ENCODE measurements around the gene CPLX1. TPM values are rescaled to one million over a fixed set of nuclear protein-coding genes. Genes with fewer than 3 reads are reported as not detected.

The CPLX1 gene
- total RNA-seq, 1 experiment from 2014 or later = 3.1 TPM

DNA sequence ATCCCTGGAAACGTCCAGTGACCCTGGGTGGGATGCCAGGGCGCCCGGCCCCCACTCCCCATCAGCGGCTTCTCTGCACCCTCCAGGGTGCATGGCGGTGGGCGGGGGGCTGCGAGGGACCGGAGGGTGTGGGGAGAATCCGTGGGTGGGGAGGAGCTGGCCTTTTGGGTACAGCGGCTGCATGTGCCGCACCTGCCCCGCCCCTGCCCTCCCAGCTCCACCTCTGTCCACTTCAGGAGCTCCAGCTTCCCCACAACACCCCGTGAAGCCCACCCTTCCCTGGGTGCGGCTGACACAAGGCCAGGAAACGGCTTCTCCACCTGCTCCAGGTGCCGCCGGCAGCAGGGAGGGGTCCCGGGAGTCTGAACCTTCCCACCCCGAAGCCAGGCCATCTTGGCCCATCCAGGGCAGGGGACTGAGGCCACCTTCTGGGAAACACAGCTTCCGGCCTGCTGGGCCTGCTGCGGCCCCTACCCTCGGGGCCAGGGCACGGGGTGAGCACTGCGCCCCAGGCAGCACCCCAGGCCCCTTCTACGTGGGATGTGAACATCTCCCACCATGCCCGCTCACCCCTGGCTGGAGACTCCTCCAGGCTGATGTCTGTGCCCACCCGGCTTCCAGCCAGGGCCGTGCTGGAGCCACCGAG, 34.6 kb downstream of the CPLX1 start:
- Histone ChIP-seq H3K9me2 (replicated peaks; ENCODE audit: insufficient read depth, low read length) (no peaks in the 10 kb centered on the region), H3K79me2 (ENCODE audit: low read length) (no peaks in the 10 kb centered on the region), H3K27me3 (ENCODE audit: low read length) (no peaks in the 10 kb centered on the region), H3K9ac (ENCODE audit: low read length) (peak overlapping the region; percentile 70; the same call in 1 of the 2 replicates), H3K4me1 (ENCODE audit: low read length) (peaks cover 49% of the 10 kb centered on the region), H2AFZ (ENCODE audit: low read length) (no peak overlapping the region), H4K20me1 (ENCODE audit: insufficient read depth, low read depth, low read length) (no peaks in the 10 kb centered on the region), H3K9me3 (ENCODE audit: low read length) (no peaks in the 10 kb centered on the region), H3K36me3 (ENCODE audit: insufficient read depth, low read length) (no peaks in the 10 kb centered on the region), H3K27ac (ENCODE audit: low read length) (no peak overlapping the region), H3K4me3 (ENCODE audit: low read length) (peak overlapping the region; percentile 66; the same call in 1 of the 2 replicates), H3K4me2 (ENCODE audit: low read depth, low read length, poor library complexity, severe bottlenecking) (peak overlapping the region; percentile 86)
- no peak for DNase-seq

DNA sequence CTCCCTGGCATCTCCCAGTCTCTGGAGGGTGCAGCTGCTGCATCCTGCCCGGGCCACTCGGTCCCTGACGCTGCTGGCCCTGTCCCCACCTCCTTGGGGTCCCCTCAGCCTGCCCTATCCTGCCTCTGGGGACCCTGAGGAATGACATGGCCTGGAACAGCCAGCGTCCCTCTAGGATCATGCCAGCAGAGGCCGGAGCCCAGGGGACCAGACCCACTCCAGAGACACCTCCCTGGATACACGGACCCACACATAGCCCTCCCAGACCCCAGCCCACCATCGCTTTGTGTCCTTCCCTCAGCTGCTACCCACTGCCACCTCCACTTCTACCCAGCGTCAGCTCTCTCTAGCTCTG, 35.5 kb downstream of the CPLX1 start:
- no peak overlapping the region for H3K27ac ChIP-seq (ENCODE audit: low read length)
- H3K4me3 ChIP-seq (ENCODE audit: low read length) = no peak overlapping the region
- H3K79me2 ChIP-seq (ENCODE audit: low read length) = no peaks in the 10 kb centered on the region
- H3K27me3 ChIP-seq (ENCODE audit: low read length) = no peaks in the 10 kb centered on the region
- no peak overlapping the region for H3K4me2 ChIP-seq (ENCODE audit: low read depth, low read length, poor library complexity, severe bottlenecking)
- H3K36me3 ChIP-seq (ENCODE audit: insufficient read depth, low read length) = no peaks in the 10 kb centered on the region
- no peaks in the 10 kb centered on the region for H4K20me1 ChIP-seq (ENCODE audit: insufficient read depth, low read depth, low read length)
- H3K9me3 ChIP-seq (ENCODE audit: low read length) = no peaks in the 10 kb centered on the region
- H3K9me2 ChIP-seq (replicated peaks; ENCODE audit: insufficient read depth, low read length) = no peaks in the 10 kb centered on the region
- no peak overlapping the region for H2AFZ ChIP-seq (ENCODE audit: low read length)
- H3K4me1 ChIP-seq (ENCODE audit: low read length) = peaks cover 40% of the 10 kb centered on the region
- DNase-seq = no peak
- H3K9ac ChIP-seq (ENCODE audit: low read length) = no peak overlapping the region

DNA sequence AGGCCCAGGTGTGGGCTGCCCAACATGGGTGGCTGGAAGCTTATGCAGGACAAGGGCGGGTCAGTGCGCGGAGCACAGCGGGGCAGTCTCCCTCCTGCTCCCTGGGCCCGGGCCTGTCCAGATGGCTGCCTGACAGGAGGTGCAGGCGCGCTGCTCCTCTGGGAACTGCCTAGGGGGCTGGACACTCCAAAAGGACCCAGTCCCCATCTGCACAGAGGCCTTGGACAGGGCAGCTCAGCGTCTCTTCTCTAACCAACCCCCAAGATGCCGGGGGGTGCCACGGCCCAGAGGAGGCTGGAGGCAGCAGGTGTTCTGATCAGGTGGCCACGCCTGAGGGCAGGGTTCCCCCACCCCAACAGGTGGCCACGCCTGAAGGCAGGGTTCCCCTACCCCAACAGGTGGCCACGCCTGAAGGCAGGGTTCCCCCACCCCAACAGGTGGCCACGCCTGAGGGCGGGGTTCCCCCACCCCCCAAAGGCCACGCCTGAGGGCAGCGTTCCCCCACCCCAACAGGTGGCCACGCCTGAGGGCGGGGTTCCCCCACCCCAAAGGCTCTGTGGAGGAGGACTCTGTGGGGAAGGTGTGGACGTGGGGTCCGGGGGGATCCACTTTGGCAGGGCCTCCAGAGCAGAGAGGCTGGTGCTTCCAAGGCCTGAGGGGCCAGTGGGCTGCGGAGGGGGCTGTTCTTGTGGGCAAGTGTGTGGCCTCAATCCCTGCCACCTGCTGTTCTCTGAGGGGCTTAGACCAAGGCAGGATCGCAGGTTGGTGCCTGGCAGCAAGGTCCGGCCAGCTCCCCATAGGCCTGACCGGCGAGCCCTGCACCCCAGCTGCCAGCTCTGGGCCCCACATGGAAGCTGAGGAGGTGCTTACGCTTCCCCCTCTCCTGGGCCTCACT, 36.1 kb downstream of the CPLX1 start:
- no peak overlapping the region for H3K4me2 ChIP-seq (ENCODE audit: low read depth, low read length, poor library complexity, severe bottlenecking)
- peaks cover 34% of the 10 kb centered on the region for H3K4me1 ChIP-seq (ENCODE audit: low read length)
- H3K9ac ChIP-seq (ENCODE audit: low read length) = no peak overlapping the region
- H3K4me3 ChIP-seq (ENCODE audit: low read length) = no peak overlapping the region
- no peaks in the 10 kb centered on the region for H3K9me2 ChIP-seq (replicated peaks; ENCODE audit: insufficient read depth, low read length)
- no peak for DNase-seq
- no peaks in the 10 kb centered on the region for H3K79me2 ChIP-seq (ENCODE audit: low read length)
- H2AFZ ChIP-seq (ENCODE audit: low read length) = no peak overlapping the region
- H3K36me3 ChIP-seq (ENCODE audit: insufficient read depth, low read length) = no peaks in the 10 kb centered on the region
- H3K27ac ChIP-seq (ENCODE audit: low read length) = no peak overlapping the region
- no peaks in the 10 kb centered on the region for H3K9me3 ChIP-seq (ENCODE audit: low read length)
- H3K27me3 ChIP-seq (ENCODE audit: low read length) = no peaks in the 10 kb centered on the region
- H4K20me1 ChIP-seq (ENCODE audit: insufficient read depth, low read depth, low read length) = no peaks in the 10 kb centered on the region

DNA sequence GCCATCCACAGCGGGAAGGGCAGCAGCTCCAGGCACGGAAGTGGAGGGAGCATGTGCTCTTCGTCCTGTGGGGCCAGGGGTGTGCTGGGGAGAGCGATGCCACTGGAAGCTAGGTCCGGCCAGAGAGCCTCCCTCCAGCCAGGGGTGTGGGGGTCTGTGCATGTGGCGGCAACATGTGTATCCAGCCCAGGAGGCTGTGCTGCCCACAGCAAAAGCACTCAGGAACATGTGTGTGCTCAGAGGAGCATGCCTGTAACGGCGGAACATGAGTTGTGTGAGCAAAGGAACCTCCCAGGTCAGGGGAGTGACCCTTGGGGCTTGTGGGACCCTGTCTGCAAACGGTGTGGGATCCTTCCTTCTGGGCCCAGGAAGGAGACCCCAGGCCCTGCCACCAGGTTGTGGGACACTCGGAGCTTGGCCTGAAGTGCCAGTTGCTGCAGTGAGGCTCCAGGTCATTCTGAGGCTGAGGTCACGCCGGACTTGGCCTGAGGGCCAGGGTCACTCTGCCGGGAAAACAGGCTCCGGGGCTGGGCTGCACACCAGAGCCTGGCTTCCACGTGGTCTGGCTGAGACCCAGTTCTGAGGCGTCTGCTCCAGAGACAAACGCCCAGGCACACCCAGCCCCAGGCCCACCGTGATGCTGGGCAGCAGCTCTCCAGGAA, 37.2 kb downstream of the CPLX1 start:
- no peak for DNase-seq
- Histone ChIP-seq H3K9me3 (ENCODE audit: low read length) (no peaks in the 10 kb centered on the region), H3K9ac (ENCODE audit: low read length) (no peak overlapping the region), H3K36me3 (ENCODE audit: insufficient read depth, low read length) (no peaks in the 10 kb centered on the region), H3K4me2 (ENCODE audit: low read depth, low read length, poor library complexity, severe bottlenecking) (no peak overlapping the region), H3K4me3 (ENCODE audit: low read length) (no peak overlapping the region), H3K27ac (ENCODE audit: low read length) (no peak overlapping the region), H4K20me1 (ENCODE audit: insufficient read depth, low read depth, low read length) (no peaks in the 10 kb centered on the region), H2AFZ (ENCODE audit: low read length) (no peak overlapping the region), H3K9me2 (replicated peaks; ENCODE audit: insufficient read depth, low read length) (no peaks in the 10 kb centered on the region), H3K79me2 (ENCODE audit: low read length) (no peaks in the 10 kb centered on the region), H3K27me3 (ENCODE audit: low read length) (no peaks in the 10 kb centered on the region), H3K4me1 (ENCODE audit: low read length) (peaks cover 25% of the 10 kb centered on the region)

DNA sequence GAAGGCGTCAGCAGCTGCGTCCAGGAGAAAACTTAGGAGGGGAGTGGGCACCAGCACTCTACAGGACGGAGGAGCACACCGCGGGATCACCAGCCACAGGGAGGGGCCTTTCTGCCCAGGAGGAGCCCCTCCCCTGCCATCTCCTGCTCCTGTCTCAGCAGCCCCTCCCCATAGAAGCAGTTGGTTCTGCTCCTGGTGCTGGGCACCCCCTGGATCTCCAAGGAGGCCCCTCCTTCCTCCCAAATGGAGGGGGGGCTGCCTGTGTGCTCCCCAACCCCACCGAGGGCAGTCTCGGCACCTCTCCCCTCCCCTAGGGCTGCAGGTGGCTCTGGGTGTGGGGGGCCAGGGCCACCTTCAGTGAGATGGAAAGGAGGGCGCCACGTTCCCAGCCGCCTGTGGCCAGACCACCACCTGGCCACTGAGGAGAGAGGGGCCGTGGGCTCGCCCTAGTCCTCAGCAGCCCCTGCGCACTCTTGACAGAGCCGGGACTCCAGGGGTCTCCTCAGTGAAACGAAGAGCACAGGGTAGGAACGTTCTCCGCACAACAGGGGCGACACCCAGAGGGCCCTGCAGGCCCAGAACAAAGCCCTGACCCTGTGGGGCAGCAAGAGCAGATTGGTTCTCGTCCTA, 37.8 kb downstream of the CPLX1 start:
- no peaks in the 10 kb centered on the region for H3K9me2 ChIP-seq (replicated peaks; ENCODE audit: insufficient read depth, low read length)
- peaks cover 25% of the 10 kb centered on the region for H3K4me1 ChIP-seq (ENCODE audit: low read length)
- H3K79me2 ChIP-seq (ENCODE audit: low read length) = no peaks in the 10 kb centered on the region
- no peak overlapping the region for H3K27ac ChIP-seq (ENCODE audit: low read length)
- H2AFZ ChIP-seq (ENCODE audit: low read length) = no peak overlapping the region
- no peaks in the 10 kb centered on the region for H3K36me3 ChIP-seq (ENCODE audit: insufficient read depth, low read length)
- no peak for DNase-seq
- no peaks in the 10 kb centered on the region for H3K9me3 ChIP-seq (ENCODE audit: low read length)
- H3K4me3 ChIP-seq (ENCODE audit: low read length) = no peak overlapping the region
- H4K20me1 ChIP-seq (ENCODE audit: insufficient read depth, low read depth, low read length) = no peaks in the 10 kb centered on the region
- no peak overlapping the region for H3K9ac ChIP-seq (ENCODE audit: low read length)
- no peaks in the 10 kb centered on the region for H3K27me3 ChIP-seq (ENCODE audit: low read length)
- no peak overlapping the region for H3K4me2 ChIP-seq (ENCODE audit: low read depth, low read length, poor library complexity, severe bottlenecking)

DNA sequence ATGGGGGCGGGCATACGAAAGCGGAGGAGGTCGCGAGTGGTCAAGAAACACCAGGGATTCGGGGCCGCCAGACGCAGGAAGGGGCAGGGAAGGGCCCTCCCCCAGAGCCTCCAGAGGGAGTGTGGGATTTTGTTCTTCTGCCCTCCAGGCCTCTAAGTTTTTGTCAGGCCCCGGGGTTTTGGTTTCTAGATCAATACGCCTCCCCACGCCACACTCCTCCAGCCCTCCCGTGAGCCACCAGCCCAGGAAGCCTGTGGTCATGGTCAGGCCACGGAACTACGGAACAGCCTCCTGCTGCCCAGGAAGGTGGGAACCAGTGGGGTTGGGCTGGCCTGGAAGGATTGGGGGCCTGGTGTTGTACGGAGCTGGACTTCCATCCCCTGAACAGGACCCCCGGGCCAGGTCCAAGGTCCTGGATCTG, 38.4 kb downstream of the CPLX1 start:
- Histone ChIP-seq H3K9ac (ENCODE audit: low read length) (no peak overlapping the region), H3K4me2 (ENCODE audit: low read depth, low read length, poor library complexity, severe bottlenecking) (no peak overlapping the region), H4K20me1 (ENCODE audit: insufficient read depth, low read depth, low read length) (no peaks in the 10 kb centered on the region), H3K4me3 (ENCODE audit: low read length) (no peak overlapping the region), H3K27ac (ENCODE audit: low read length) (no peak overlapping the region), H3K27me3 (ENCODE audit: low read length) (no peaks in the 10 kb centered on the region), H3K4me1 (ENCODE audit: low read length) (peaks cover 25% of the 10 kb centered on the region), H2AFZ (ENCODE audit: low read length) (no peak overlapping the region), H3K9me3 (ENCODE audit: low read length) (no peaks in the 10 kb centered on the region), H3K9me2 (replicated peaks; ENCODE audit: insufficient read depth, low read length) (no peaks in the 10 kb centered on the region), H3K36me3 (ENCODE audit: insufficient read depth, low read length) (no peaks in the 10 kb centered on the region), H3K79me2 (ENCODE audit: low read length) (no peaks in the 10 kb centered on the region)
- no peak for DNase-seq

DNA sequence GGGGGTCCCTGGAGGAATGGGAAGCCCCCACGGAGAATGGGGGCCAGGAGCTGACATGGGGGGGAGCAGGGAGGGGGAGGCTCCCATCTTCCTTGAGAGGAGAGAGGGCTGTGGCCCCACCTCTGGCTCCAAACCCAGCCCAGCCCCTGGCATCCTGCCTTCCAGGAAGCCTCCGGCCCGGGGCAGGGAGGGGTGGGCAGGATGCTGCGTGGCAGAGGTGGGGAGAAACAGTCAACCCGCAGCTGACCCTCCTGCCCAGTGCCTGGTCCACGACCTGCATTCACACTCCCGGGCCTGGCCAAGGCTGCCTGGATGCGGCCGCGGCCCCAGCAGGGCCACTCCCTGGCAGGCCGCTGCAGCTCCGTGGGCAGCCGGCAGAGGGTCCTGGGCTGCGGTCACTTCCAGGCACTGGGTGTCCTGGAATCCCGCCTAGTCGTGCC, 39.0 kb downstream of the CPLX1 start:
- no peaks in the 10 kb centered on the region for H3K9me3 ChIP-seq (ENCODE audit: low read length)
- no peaks in the 10 kb centered on the region for H3K36me3 ChIP-seq (ENCODE audit: insufficient read depth, low read length)
- H3K27me3 ChIP-seq (ENCODE audit: low read length) = no peaks in the 10 kb centered on the region
- no peaks in the 10 kb centered on the region for H3K79me2 ChIP-seq (ENCODE audit: low read length)
- no peak for DNase-seq
- H3K27ac ChIP-seq (ENCODE audit: low read length) = no peak overlapping the region
- no peaks in the 10 kb centered on the region for H3K9me2 ChIP-seq (replicated peaks; ENCODE audit: insufficient read depth, low read length)
- no peak overlapping the region for H3K9ac ChIP-seq (ENCODE audit: low read length)
- H3K4me2 ChIP-seq (ENCODE audit: low read depth, low read length, poor library complexity, severe bottlenecking) = no peak overlapping the region
- no peaks in the 10 kb centered on the region for H4K20me1 ChIP-seq (ENCODE audit: insufficient read depth, low read depth, low read length)
- H2AFZ ChIP-seq (ENCODE audit: low read length) = no peak overlapping the region
- no peak overlapping the region for H3K4me3 ChIP-seq (ENCODE audit: low read length)
- H3K4me1 ChIP-seq (ENCODE audit: low read length) = peaks cover 23% of the 10 kb centered on the region
